ENCODE results near the gene CEACAM19. TPM values are rescaled to one million over a fixed set of nuclear protein-coding genes. Genes with fewer than 3 reads are reported as not detected.

CEACAM19 gene
- total and polyA plus RNA-seq, 9 of the 15 experiments (the other 6 are each of a cell fraction or from before 2014, with no cell fraction given) = 0.15 to 0.30 (median 0.23) TPM; not detected in 5

DNA sequence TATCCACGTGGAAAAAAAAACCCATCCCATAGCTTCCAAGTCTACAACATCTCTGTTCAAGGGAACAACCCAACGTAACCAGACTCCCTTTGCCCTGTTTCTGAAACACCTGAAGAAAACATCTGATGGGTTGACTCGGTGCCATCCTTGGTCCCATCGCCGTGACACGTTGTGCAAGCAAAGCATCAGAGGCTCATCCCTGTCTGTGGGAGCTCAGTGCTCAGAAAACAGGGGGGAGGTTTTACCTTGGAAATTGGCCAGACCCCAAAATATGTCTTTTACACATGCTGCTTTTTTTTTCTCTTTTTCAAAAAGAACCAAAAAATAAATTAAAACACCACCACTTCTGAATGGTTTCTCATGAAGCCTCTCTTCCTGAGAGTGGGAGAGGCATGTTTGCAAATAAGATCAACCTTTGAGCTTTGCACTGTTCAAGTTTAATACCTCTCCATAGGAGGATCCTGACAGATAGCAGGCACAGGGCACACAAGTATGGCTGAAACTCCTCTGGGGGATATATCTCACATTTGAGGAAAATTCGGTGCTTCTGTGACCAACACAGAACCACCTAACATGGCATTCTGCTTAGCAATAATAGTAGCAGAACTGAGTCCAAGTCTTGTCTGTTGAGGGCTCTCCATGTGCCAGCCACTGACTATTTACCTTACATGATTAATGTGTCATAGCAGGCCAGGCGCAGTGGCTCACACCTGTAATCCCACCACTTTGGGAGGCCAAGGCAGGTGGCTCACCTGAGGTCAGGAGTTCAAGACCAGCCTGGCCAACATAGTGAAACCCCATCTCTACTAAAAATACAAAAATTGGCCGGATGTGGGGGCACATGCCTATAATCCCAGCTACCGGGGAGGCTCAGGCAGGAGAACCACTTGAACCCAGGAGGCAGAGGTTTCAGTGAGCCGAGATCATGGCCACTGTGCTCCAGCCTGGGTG, 34.6 kb upstream of the CEACAM19 start:
- no peak for ATAC-seq
- no peak overlapping the region for H3K4me2 ChIP-seq (ENCODE audit: insufficient read depth, low read length)
- BruUV-seq (replicated peaks) = no TSS peak

More for the DNA sequence above, 34.6 kb upstream of the CEACAM19 start:
- 28% methylated on average over 11 of the region's 11 CpGs for WGBS (ENCODE audit: insufficient coverage, low coverage, missing lambda C conversion rate)
- Histone ChIP-seq H3K9me3 (replicated peaks; ENCODE audit: control insufficient read depth, insufficient read depth, low read depth, low read length) (no peaks in the 10 kb centered on the region), H3K27ac (ENCODE audit: extremely low read depth, low read depth, low read length) (no peak overlapping the region), H3K27me3 (ENCODE audit: control insufficient read depth in 2 of 2, insufficient read depth in 2 of 2, low read length in 2 of 2) (no peaks in the 10 kb centered on the region), H3K4me1 (replicated peaks in 1 of 2; ENCODE audit: control insufficient read depth in 2 of 2, insufficient read depth in 2 of 2, low read length in 2 of 2) (peaks cover 3 to 7% of the 10 kb centered on the region in 2 experiments; a peak in 3 of 5 replicates), H3K4me3 (no peak overlapping the region), H2AFZ (ENCODE audit: low read depth, low read length) (no peak overlapping the region), H4K20me1 (replicated peaks; ENCODE audit: control insufficient read depth, insufficient read depth, low read length) (no peaks in the 10 kb centered on the region), H3K9ac (ENCODE audit: insufficient read depth in 1 of 2, low read depth in 2 of 2, low read length in 2 of 2) (no peak overlapping the region; a peak in 1 of 4 replicates), H3K9me1 (ENCODE audit: control insufficient read depth, insufficient read depth, low read length) (no peaks in the 10 kb centered on the region), H3K36me3 (ENCODE audit: control insufficient read depth, insufficient read depth, low read length) (no peaks in the 10 kb centered on the region), H3K79me2 (ENCODE audit: control insufficient read depth, insufficient read depth, low read length) (no peaks in the 10 kb centered on the region)
- in situ Hi-C loops (cut with MboI) (no loop called here), intact Hi-C loops (cut with micrococcal nuclease) (no loop called here)
- CTCF ChIA-PET (ENCODE audit: low intra/inter-chr PET ratio) = no interaction called here
- TF ChIP-seq, protein P1, sequence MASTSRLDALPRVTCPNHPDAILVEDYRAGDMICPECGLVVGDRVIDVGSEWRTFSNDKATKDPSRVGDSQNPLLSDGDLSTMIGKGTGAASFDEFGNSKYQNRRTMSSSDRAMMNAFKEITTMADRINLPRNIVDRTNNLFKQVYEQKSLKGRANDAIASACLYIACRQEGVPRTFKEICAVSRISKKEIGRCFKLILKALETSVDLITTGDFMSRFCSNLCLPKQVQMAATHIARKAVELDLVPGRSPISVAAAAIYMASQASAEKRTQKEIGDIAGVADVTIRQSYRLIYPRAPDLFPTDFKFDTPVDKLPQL (IDR thresholded peaks at IDR 0.05; ENCODE audit: extremely low read depth, insufficient read length) = no peak
- TF ChIP-seq SPI1 (IDR thresholded peaks at IDR 0.05; ENCODE audit: borderline replicate concordance, low read depth, low read length) = no peak
- TF ChIP-seq, protein P2, sequence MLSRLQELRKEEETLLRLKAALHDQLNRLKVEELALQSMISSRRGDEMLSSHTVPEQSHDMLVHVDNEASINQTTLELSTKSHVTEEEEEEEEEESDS (CRISPR knock-in tag; IDR thresholded peaks at IDR 0.05) = no peak
- no peak for TF ChIP-seq MEF2D (tag; conservative IDR thresholded peaks at IDR 0.05; ENCODE audit: low read depth)
- TF ChIP-seq KLF6 (CRISPR knock-in tag; IDR thresholded peaks at IDR 0.05; ENCODE audit: borderline replicate concordance) = no peak
- TF ChIP-seq HSF4 (CRISPR knock-in tag; IDR thresholded peaks at IDR 0.05; ENCODE audit: borderline replicate concordance) = no peak
- TF ChIP-seq, protein P3, sequence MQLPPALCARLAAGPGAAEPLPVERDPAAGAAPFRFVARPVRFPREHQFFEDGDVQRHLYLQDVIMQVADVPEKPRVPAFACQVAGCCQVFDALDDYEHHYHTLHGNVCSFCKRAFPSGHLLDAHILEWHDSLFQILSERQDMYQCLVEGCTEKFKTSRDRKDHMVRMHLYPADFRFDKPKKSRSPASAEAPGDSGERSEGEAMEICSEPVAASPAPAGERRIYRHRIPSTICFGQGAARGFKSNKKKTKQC (CRISPR knock-in tag; IDR thresholded peaks at IDR 0.05) = no peak
- no peak for TF ChIP-seq HDAC1 (IDR thresholded peaks at IDR 0.05)
- no peak for TF ChIP-seq ZFP1 (CRISPR knock-in tag; IDR thresholded peaks at IDR 0.05)
- no peak for FAIRE-seq
- no peak for DNase-seq (ENCODE audit: extremely low read depth in 1 of 4, low spot score in 3 of 4)
- POLR2A ChIA-PET = interaction anchor here (0.7 to 1.6 kb wide), 6 partner anchors 9 to 26 kb away, joined by 3 to 5 read pairs (median 3); no protein-coding TSS in a partner anchor
